Hepatocyte (in vitro differentiated cells): Measurements from ENCODE around the gene SLC25A34. TPM values are rescaled to one million over a fixed set of nuclear protein-coding genes. Genes with fewer than 3 reads are reported as not detected.

Experiments
- DNase-seq: peaks from one replicate; pipeline ENCODE4 v3.0.0-alpha.2; 2016; ENCODE audit warnings: low spot score
- H2AFZ ChIP-seq: fragments of 200-600 bp; sonication (generic); 2 replicates; pipeline ENCODE4 v1.6.0; 2016; ENCODE audit warnings: antibody characterized with exemption, mild to moderate bottlenecking
- H3K27ac ChIP-seq: fragments of 200-600 bp; sonication (generic); 2 replicates; pipeline ENCODE4 v1.5.1; 2016; ENCODE audit warnings: mild to moderate bottlenecking
- H3K27me3 ChIP-seq: fragments of 200-600 bp; sonication (generic); 2 replicates; pipeline ENCODE4 v1.6.1; 2016
- H3K36me3 ChIP-seq: fragments of 200-600 bp; sonication (generic); replicated peaks from 2 replicates; pipeline ENCODE4 v1.5.1; 2016; ENCODE audit warnings: low read depth; ENCODE audit not compliant: insufficient read depth
- H3K4me1 ChIP-seq: fragments of 200-600 bp; sonication (generic); 2 replicates; pipeline ENCODE4 v1.5.1; 2016; ENCODE audit warnings: mild to moderate bottlenecking, moderate library complexity; ENCODE audit not compliant: insufficient read depth
- H3K4me2 ChIP-seq: fragments of 200-600 bp; sonication (generic); 2 replicates; pipeline ENCODE4 v1.6.0; 2016
- H3K4me3 ChIP-seq: fragments of 200-600 bp; sonication (generic); 2 replicates; pipeline ENCODE4 v1.5.1; 2016; ENCODE audit warnings: mild to moderate bottlenecking
- H3K79me2 ChIP-seq: fragments of 200-600 bp; sonication (generic); 2 replicates; pipeline ENCODE4 v1.6.0; 2017; ENCODE audit warnings: mild to moderate bottlenecking
- H3K9me2 ChIP-seq: fragments of 200-600 bp; sonication (generic); replicated peaks from 2 replicates; pipeline ENCODE4 v1.6.0; 2017; ENCODE audit warnings: mild to moderate bottlenecking; ENCODE audit not compliant: insufficient read depth
- H3K9me3 ChIP-seq: fragments of 200-600 bp; sonication (generic); 2 replicates; pipeline ENCODE4 v1.5.1; 2016; ENCODE audit warnings: low read depth, mild to moderate bottlenecking
- H4K20me1 ChIP-seq: fragments of 200-600 bp; sonication (generic); 2 replicates; pipeline ENCODE4 v1.6.0; 2016; ENCODE audit warnings: mild to moderate bottlenecking; ENCODE audit not compliant: insufficient read depth, poor library complexity, severe bottlenecking
- CTCF ChIP-seq: fragments of 200-600 bp; sonication (generic); IDR thresholded peaks from 2 replicates; pipeline ENCODE4 v1.5.1; 2016; ENCODE audit warnings: antibody characterized with exemption, mild to moderate bottlenecking; ENCODE audit not compliant: poor library complexity
- EZH2 ChIP-seq: fragments of 200-600 bp; sonication (generic); IDR thresholded peaks from 2 replicates; pipeline ENCODE4 v1.6.1; 2016; ENCODE audit warnings: antibody characterized with exemption, mild to moderate bottlenecking, borderline replicate concordance
- EZH2phosphoT487 ChIP-seq: fragments of 200-600 bp; sonication (generic); IDR thresholded peaks from one replicate; pipeline ENCODE4 v1.6.1; 2018; ENCODE audit warnings: antibody characterized with exemption, mild to moderate bottlenecking, low read depth, moderate library complexity; ENCODE audit not compliant: unreplicated experiment, severe bottlenecking
- WGBS: methylation state at CpG from one replicate; pipeline ENCODE4 v1.1.6; 2016; ENCODE audit warnings: low lambda C conversion rate; ENCODE audit errors: missing lambda C conversion rate; 5-methylcytosine and 5-hydroxymethylcytosine counted together
- polyA plus RNA-seq: library from polyadenylated mRNA; unstranded; fragments of >200 nt; fragmentation: Nextera tagmentation; extraction: Ambion mirVana; gene quantifications from 2 replicates; pipeline ENCODE4 v1.2.1, GENCODE V29; 2016
- total RNA-seq: library from RNA; depleted of rRNA; stranded (reverse); fragments of >200 nt; gene quantifications from 2 replicates; pipeline ENCODE4 v1.2.3, GENCODE V29; 2014

The SLC25A34 gene
- total and polyA plus RNA-seq, 2 experiments from 2014 or later: 0.71 to 0.87 TPM

GRCh38 chr1:15749399-15750291 lies 13.6 kb downstream of the SLC25A34 start:
- Histone ChIP-seq H3K4me3 (no peak overlapping the region), H2AFZ (no peak overlapping the region), H3K4me1 (peaks cover 7% of the 10 kb centered on the region), H3K9me3 (no peaks in the 10 kb centered on the region), H3K27ac (no peak overlapping the region), H3K27me3 (no peaks in the 10 kb centered on the region), H4K20me1 (no peaks in the 10 kb centered on the region), H3K36me3 (no peaks in the 10 kb centered on the region), H3K79me2 (no peaks in the 10 kb centered on the region), H3K4me2 (no peak overlapping the region), H3K9me2 (no peaks in the 10 kb centered on the region)
- DNase-seq: no peak
- WGBS: 63% methylated on average over 19 of the region's 19 CpGs
- TF ChIP-seq EZH2 (no peak), EZH2phosphoT487 (no peak), CTCF (no peak)

GRCh38 chr1:15750924-15751323 lies 14.9 kb downstream of the SLC25A34 start:
- no peak for DNase-seq
- Histone ChIP-seq H3K4me1 (peaks cover 7% of the 10 kb centered on the region), H3K9me2 (no peaks in the 10 kb centered on the region), H3K4me3 (no peak overlapping the region), H2AFZ (no peak overlapping the region), H3K4me2 (no peak overlapping the region), H3K27ac (no peak overlapping the region), H3K79me2 (no peaks in the 10 kb centered on the region), H3K36me3 (no peaks in the 10 kb centered on the region), H3K27me3 (no peaks in the 10 kb centered on the region), H3K9me3 (no peaks in the 10 kb centered on the region), H4K20me1 (no peaks in the 10 kb centered on the region)
- TF ChIP-seq EZH2: no peak
- no peak for TF ChIP-seq CTCF
- TF ChIP-seq EZH2phosphoT487: no peak
- 88% methylated on average over 11 of the region's 12 CpGs for WGBS

- no peaks in the 10 kb centered on the region for H3K36me3 ChIP-seq
- no peaks in the 10 kb centered on the region for H3K79me2 ChIP-seq
- H3K4me2 ChIP-seq: no peak overlapping the region
- no peaks in the 10 kb centered on the region for H3K27me3 ChIP-seq
- H4K20me1 ChIP-seq: no peaks in the 10 kb centered on the region
- H3K27ac ChIP-seq: no peak overlapping the region
- no peak for DNase-seq
- H3K4me1 ChIP-seq: peaks cover 7% of the 10 kb centered on the region
- H3K4me3 ChIP-seq: no peak overlapping the region
- no peaks in the 10 kb centered on the region for H3K9me3 ChIP-seq
- 77% methylated on average over 10 of the region's 10 CpGs for WGBS
- no peak overlapping the region for H2AFZ ChIP-seq
- H3K9me2 ChIP-seq: no peaks in the 10 kb centered on the region
- TF ChIP-seq EZH2: no peak
- no peak for TF ChIP-seq CTCF
- no peak for TF ChIP-seq EZH2phosphoT487
These were observed 15.7 kb downstream of the SLC25A34 start for GRCh38 chr1:15751717-15752116.
